Vagina (tissue), 2 donors: ENCODE results near the gene CACNA1S. TPM values are rescaled to one million over a fixed set of nuclear protein-coding genes. Genes with fewer than 3 reads are reported as not detected.

ENCODE experiments used
- DNase-seq, 2 donors: peaks; one replicate each; pipeline ENCODE4 v3.0.0-alpha.2; 2017; ENCODE audit errors: extremely low spot score in 2 of 2
- H3K27ac ChIP-seq: fragments of 200-600 bp; sonication (generic); one replicate; pipeline ENCODE4 v1.5.1; 2019
- H3K27me3 ChIP-seq: fragments of 200-600 bp; sonication (generic); one replicate; pipeline ENCODE4 v1.5.1; 2019
- H3K36me3 ChIP-seq, 2 donors: fragments of 200-600 bp; sonication (generic); one replicate each; pipeline ENCODE4 v1.5.1; 2017 to 2019
- H3K4me1 ChIP-seq: fragments of 200-600 bp; sonication (generic); one replicate; pipeline ENCODE4 v1.5.1; 2019
- H3K4me3 ChIP-seq, 2 donors: fragments of 200-600 bp; sonication (generic); 1 replicate in 1 of 2; 2 replicates in 1 of 2; pipeline ENCODE4 v1.5.1; 2016 to 2019
- H3K9me3 ChIP-seq: fragments of 200-600 bp; sonication (generic); one replicate; pipeline ENCODE4 v1.5.1; 2019
- POLR2A ChIP-seq, 2 donors: fragments of 450-650 bp; IDR thresholded peaks; one replicate each; pipeline ENCODE4 v1.6.1; 2017; ENCODE audit warnings: antibody characterized with exemption in 2 of 2, mild to moderate bottlenecking in 2 of 2, moderate library complexity in 2 of 2
- POLR2AphosphoS5 ChIP-seq, 2 donors: sonication (generic); formaldehyde crosslinking; IDR thresholded peaks; one replicate each; pipeline ENCODE4 v1.9.0; 2017; ENCODE audit warnings: antibody characterized with exemption in 2 of 2, mild to moderate bottlenecking in 2 of 2, low read depth in 1 of 2; ENCODE audit not compliant: insufficient read depth in 1 of 2
- intact Hi-C: fragments of 100-400 bp; cut with DNase I; formaldehyde crosslinking; loops from one replicate; pipeline ENCODE4 v1.15.1; 2023
- total RNA-seq: library from RNA; depleted of rRNA; stranded (reverse); fragments of >200 nt; gene quantifications from one replicate; pipeline ENCODE4 v1.2.3, GENCODE V29; 2016
- TF ChIP-seq, protein P1 (sequence below), 3 experiments: fragments of 450-650 bp in 2 of 3; fragments of 200-600 bp in 1 of 3; sonication (generic) in 1 of 3; IDR thresholded peaks; one replicate each; pipeline ENCODE4 v1.5.1; 2017 to 2019; ENCODE audit warnings: antibody characterized with exemption in 3 of 3, mild to moderate bottlenecking in 2 of 3, moderate library complexity in 2 of 3

CACNA1S gene
- total RNA-seq, 1 donor from 2014 or later = not detected

GRCh38 chr1:201000391-201000790, 111.8 kb downstream of the CACNA1S start:
- H3K9me3 ChIP-seq = no peaks in the 10 kb centered on the region
- H3K4me1 ChIP-seq = no peaks in the 10 kb centered on the region
- TF ChIP-seq POLR2AphosphoS5 (IDR thresholded peaks at IDR 0.05; ENCODE audit: insufficient read depth in 1 of 2, low read depth in 1 of 2) (no peak), POLR2A (IDR thresholded peaks at IDR 0.05) (no peak)
- TF ChIP-seq, protein P1, sequence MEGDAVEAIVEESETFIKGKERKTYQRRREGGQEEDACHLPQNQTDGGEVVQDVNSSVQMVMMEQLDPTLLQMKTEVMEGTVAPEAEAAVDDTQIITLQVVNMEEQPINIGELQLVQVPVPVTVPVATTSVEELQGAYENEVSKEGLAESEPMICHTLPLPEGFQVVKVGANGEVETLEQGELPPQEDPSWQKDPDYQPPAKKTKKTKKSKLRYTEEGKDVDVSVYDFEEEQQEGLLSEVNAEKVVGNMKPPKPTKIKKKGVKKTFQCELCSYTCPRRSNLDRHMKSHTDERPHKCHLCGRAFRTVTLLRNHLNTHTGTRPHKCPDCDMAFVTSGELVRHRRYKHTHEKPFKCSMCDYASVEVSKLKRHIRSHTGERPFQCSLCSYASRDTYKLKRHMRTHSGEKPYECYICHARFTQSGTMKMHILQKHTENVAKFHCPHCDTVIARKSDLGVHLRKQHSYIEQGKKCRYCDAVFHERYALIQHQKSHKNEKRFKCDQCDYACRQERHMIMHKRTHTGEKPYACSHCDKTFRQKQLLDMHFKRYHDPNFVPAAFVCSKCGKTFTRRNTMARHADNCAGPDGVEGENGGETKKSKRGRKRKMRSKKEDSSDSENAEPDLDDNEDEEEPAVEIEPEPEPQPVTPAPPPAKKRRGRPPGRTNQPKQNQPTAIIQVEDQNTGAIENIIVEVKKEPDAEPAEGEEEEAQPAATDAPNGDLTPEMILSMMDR (IDR thresholded peaks at IDR 0.05) = no peak
- DNase-seq = no peak
- no peaks in the 10 kb centered on the region for H3K36me3 ChIP-seq
- intact Hi-C loops = no loop called here
- H3K27ac ChIP-seq = no peak overlapping the region
- no peaks in the 10 kb centered on the region for H3K27me3 ChIP-seq
- no peak overlapping the region for H3K4me3 ChIP-seq

DNA sequence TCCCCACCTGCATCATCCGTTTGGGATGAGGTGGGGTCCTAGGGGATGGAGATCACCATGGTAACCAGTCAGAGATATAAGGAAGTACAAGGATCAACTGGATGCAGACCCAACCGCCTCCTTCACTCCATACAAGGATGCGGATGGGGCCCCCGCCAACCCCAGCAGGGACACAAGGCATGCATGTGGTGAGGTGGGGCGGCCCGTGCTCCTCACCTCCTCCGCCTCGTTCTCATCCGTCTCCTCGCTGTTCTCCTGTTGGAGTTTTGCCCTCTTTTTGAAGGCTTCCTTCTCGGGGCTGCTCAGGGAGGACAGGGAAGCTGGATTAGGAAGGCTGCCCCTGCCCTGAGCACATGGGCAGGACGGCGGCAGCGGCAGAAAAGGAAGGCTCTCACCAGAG, 112.6 kb downstream of the CACNA1S start:
- Histone ChIP-seq H3K27me3 (no peaks in the 10 kb centered on the region), H3K36me3 (no peaks in the 10 kb centered on the region), H3K9me3 (no peaks in the 10 kb centered on the region), H3K4me3 (no peak overlapping the region), H3K27ac (no peak overlapping the region), H3K4me1 (no peaks in the 10 kb centered on the region)
- TF ChIP-seq POLR2AphosphoS5 (IDR thresholded peaks at IDR 0.05; ENCODE audit: insufficient read depth in 1 of 2, low read depth in 1 of 2) (no peak), POLR2A (IDR thresholded peaks at IDR 0.05) (no peak)
- TF ChIP-seq, protein P1 (IDR thresholded peaks at IDR 0.05) = no peak
- DNase-seq = no peak
- intact Hi-C loops = no loop called here

DNA sequence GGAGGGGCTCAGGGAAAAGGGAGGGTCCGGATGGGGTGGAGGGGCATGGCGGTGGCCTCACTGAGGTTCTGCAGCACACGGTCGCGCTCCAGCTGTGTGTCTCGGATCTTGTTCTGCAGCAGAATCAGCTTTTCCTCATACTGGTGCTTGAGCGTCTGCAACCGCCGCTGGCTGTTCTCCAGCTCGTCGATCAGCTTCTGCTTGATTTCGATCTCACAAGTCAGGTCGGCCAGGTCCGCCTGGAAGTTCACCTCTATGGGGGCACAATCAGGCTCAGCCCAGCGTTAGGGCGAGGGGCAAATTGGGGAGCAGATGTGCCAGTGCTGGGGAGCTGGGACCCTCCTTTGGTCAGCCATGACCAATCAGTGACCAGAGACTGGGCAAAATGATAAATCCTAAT, 113.9 kb downstream of the CACNA1S start:
- Histone ChIP-seq H3K36me3 (no peaks in the 10 kb centered on the region), H3K4me3 (no peak overlapping the region), H3K27ac (no peak overlapping the region), H3K4me1 (no peaks in the 10 kb centered on the region), H3K9me3 (no peaks in the 10 kb centered on the region), H3K27me3 (no peaks in the 10 kb centered on the region)
- DNase-seq = no peak
- no peak for TF ChIP-seq POLR2AphosphoS5 (IDR thresholded peaks at IDR 0.05; ENCODE audit: insufficient read depth in 1 of 2, low read depth in 1 of 2)
- no peak for TF ChIP-seq POLR2A (IDR thresholded peaks at IDR 0.05)
- TF ChIP-seq, protein P1 (IDR thresholded peaks at IDR 0.05) = no peak
- intact Hi-C loops = no loop called here

- Histone ChIP-seq H3K27me3 (no peaks in the 10 kb centered on the region), H3K4me1 (no peaks in the 10 kb centered on the region), H3K4me3 (no peak overlapping the region), H3K36me3 (no peaks in the 10 kb centered on the region), H3K9me3 (no peaks in the 10 kb centered on the region), H3K27ac (no peak overlapping the region)
- DNase-seq = no peak
- intact Hi-C loops = no loop called here
- TF ChIP-seq POLR2AphosphoS5 (IDR thresholded peaks at IDR 0.05; ENCODE audit: insufficient read depth in 1 of 2, low read depth in 1 of 2) (no peak), POLR2A (IDR thresholded peaks at IDR 0.05) (no peak)
- TF ChIP-seq, protein P1 (IDR thresholded peaks at IDR 0.05) = no peak
Observed at GRCh38 chr1:200992382-200993048, 119.7 kb downstream of the CACNA1S start.

- H3K27me3 ChIP-seq = no peaks in the 10 kb centered on the region
- no peaks in the 10 kb centered on the region for H3K4me1 ChIP-seq
- H3K27ac ChIP-seq = no peak overlapping the region
- no peaks in the 10 kb centered on the region for H3K9me3 ChIP-seq
- intact Hi-C loops = no loop called here
- H3K36me3 ChIP-seq = no peaks in the 10 kb centered on the region
- TF ChIP-seq POLR2A (IDR thresholded peaks at IDR 0.05) = no peak
- TF ChIP-seq, protein P1 (IDR thresholded peaks at IDR 0.05) = no peak
- no peak for TF ChIP-seq POLR2AphosphoS5 (IDR thresholded peaks at IDR 0.05; ENCODE audit: insufficient read depth in 1 of 2, low read depth in 1 of 2)
- no peak overlapping the region for H3K4me3 ChIP-seq
- no peak for DNase-seq
Observed at GRCh38 chr1:200991097-200991614, 121.1 kb downstream of the CACNA1S start.
